GM10248 (cell line): ENCODE measurements around the gene TBC1D24.

Experiments used
- CTCF ChIA-PET: fragments of 300-600 bp; sonication (Branson Sonifier 250); formaldehyde crosslinking; extraction: SDS; loops from one replicate; lab custom pipeline; 2021; ENCODE audit warnings: antibody characterized with exemption; lab: Yijun Ruan, JAX
- POLR2A ChIA-PET: fragments of 350-650 bp; sonication (Branson Sonifier 250); formaldehyde crosslinking; extraction: SDS; loops from one replicate; lab custom pipeline; 2020; ENCODE audit warnings: antibody characterized with exemption; lab: Yijun Ruan, JAX
- DNase-seq: peaks from one replicate; pipeline ENCODE4 v3.0.0; 2012; ENCODE audit errors: extremely low spot score
- CTCF ChIP-seq: IDR thresholded peaks from 2 replicates; pipeline ENCODE4 v1.5.1; 2012; ENCODE audit warnings: mild to moderate bottlenecking, low read depth; ENCODE audit errors: extremely low read depth, missing control alignments, control extremely low read depth

The TBC1D24 gene

DNA sequence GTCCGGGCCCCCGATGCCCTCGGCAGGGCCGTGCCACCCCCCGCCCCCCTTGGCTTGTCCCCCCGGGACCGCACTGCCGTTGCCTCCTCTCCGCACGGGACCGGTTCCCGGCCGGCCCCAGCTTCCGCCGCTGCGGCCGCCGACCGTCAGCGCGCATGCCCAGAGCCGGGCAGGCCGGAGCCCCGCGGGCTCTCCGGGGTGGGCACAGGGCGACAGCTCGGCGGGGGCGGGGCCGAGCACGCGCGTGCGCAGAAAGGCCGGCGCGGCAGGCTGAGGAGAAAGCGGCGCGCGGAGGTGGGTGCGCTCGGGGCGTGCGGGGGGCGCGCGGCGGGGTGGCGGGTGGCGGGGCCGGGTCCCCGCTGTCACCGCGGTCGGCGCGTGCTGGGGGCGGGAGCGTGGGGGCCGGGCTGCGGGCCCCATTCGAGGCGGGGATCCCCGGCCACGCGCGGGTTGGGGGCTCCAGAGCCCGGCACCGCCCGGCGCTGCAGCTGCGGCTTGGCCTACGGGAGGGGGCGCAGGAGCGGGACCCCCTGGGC lies at the start of gene TBC1D24:
Gene TBC1D24 (plus strand): TSS at position 251 of the 536 bp plus-strand sequence. CDS start 21,022 bp downstream, outside the sequence.
- TF ChIP-seq CTCF = no peak
- ChIA-PET POLR2A (interaction anchor here (0.6 to 1.0 kb wide), 2 partner anchors 15 to 319 kb away, joined by 3 read pairs; partner anchors contain the start of genes TEDC2 and TRAF7), CTCF (interaction anchor here (0.7 to 1.0 kb wide), 5 partner anchors 10 to 244 kb away, joined by 3 to 4 read pairs (median 3); no protein-coding TSS in a partner anchor)
- DNase-seq = peak; percentile 99

DNA sequence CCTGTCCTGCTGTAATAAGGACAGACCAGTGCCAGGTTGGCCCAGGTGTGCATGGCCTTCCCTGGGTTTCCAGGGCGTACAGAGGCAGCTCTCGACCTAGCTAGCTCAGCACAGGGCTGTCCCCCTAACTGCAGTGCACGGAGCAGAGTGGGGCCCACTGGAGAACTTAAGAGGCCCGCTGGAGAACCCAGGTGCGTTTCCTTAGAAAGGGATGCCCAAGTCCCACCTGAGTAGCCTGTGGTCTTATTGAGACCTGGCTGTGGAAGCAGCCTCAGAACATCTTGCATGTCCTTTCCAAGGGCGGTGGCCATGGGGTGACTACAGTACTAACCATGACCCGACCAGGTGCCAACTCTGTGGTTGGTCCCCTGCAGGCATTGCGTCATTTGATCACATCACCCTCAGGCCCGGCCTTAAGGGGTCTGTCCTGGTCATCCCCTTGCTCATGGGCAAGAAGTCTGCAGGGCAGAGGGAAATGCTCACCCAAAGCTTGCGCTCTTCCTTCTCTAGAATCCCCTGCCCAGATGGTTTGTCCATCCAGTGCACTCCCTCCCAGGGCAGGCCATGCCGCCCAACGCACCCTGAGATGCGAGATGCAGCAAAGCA lies 49.0 kb upstream of the TBC1D24 start:
- ChIA-PET POLR2A (no interaction called here), CTCF (interaction anchor here (1.0 kb wide), 2 partner anchors 61 to 75 kb away, joined by 3 read pairs; no protein-coding TSS in a partner anchor)
- TF ChIP-seq CTCF = no peak
- no peak for DNase-seq

GRCh38 chr16:2426941-2427361 lies 48.0 kb upstream of the TBC1D24 start:
- CTCF ChIA-PET = interaction anchor here (0.9 to 1.2 kb wide), 2 partner anchors 8 to 87 kb away, joined by 3 read pairs; no protein-coding TSS in a partner anchor

GRCh38 chr16:2427526-2427925 lies 47.4 kb upstream of the TBC1D24 start:
- ChIA-PET CTCF (interaction anchor here (0.9 to 1.7 kb wide), 5 partner anchors 9 to 87 kb away, joined by 3 to 7 read pairs (median 3); no protein-coding TSS in a partner anchor), POLR2A (no interaction called here)
- TF ChIP-seq CTCF = no peak
- no peak for DNase-seq

More at GRCh38 chr16:2426941-2427361, 48.0 kb upstream of the TBC1D24 start:
- TF ChIP-seq CTCF = no peak
- POLR2A ChIA-PET = no interaction called here
- no peak for DNase-seq

DNA sequence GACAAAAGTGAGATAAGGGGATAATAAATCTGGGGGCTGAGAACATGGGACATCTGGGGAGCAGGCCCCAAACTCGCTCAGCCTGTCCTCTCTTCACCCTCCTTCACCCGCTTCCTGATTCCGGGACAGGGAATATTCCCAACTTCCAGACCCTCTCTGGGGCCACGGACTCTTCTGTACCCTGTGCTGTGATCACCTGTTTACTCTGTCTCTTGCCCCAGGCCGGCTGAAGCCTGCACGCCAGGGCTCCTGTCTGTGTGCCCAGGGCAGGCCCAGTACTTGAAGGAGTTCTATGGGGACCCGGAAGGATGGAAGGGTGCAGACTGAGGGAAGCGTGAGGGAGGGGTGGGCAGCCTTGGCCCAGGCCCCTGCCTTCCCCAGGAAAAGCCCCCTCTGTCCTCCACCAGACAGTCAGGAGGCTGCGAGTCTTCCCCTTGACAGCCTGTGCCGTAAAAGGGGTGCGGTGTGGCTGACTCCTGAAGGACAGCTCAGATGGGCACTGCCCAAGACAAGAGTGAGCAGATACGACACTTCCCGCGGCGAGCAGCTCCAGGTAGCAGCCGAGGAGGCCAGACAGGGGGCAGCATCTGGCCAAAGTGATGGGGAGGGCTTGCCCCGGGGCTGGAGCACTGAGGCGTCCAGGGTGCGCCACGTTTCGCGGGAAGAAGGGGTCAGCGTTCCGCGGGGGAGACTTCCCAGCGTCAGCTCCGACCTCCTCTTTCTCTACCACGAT lies 46.7 kb upstream of the TBC1D24 start:
- DNase-seq = peak; percentile 69
- ChIA-PET CTCF (interaction anchor here (0.9 to 3.0 kb wide), 7 partner anchors 10 to 73 kb away, joined by 3 to 11 read pairs (median 4); no protein-coding TSS in a partner anchor), POLR2A (no interaction called here)

More for the DNA sequence above, 46.7 kb upstream of the TBC1D24 start:
- TF ChIP-seq CTCF = peak; percentile 47
